ENCODE measurements around the gene PLXNA4.

DNA sequence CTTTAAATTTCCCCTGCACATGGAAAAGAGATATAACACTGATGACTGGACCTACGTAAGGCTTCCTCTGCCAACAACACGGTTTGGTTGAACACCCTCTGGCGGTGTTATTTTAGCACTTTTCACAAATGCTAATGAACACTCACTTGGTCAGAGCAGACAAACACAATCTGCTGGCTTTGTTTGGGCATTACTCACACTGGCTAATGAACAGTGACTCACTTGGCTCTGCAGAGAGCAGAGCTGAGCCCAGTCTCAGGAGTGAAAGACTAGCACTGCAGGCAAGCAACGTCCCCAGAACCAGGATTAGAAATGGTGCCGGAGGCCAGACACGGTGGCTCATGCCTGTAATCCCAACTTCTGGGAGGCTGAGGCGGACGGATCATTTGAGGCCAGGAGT lies 430.8 kb downstream of the PLXNA4 start:
- TF ChIP-seq CTCF (IDR thresholded peaks at IDR 0.05) (no peak), POLR2A (IDR thresholded peaks at IDR 0.05) (no peak)

Measured in body of pancreas (tissue), 4 donors.